Activated T-helper 2 cell treated with anti-CD3 and anti-CD28 coated beads, Interferon-gamma antibody, Interleukin-2, Interleukin-4, amounts not matched to agents 10 μg/mL and 5 μg/mL and 100 μg/mL, durations not matched to agents 14 hours and 24 hours and 36 hours (primary cell): ENCODE data around the gene MX1. TPM values are rescaled to one million over a fixed set of nuclear protein-coding genes. Genes with fewer than 3 reads are reported as not detected.

Experiments
- DNase-seq: peaks from one replicate; pipeline ENCODE4 v3.0.0; 2021; ENCODE audit warnings: low spot score
- H3K27ac Mint-ChIP-seq: one replicate; pipeline ENCODE4 v1.8.0; 2021; ENCODE audit warnings: mixed read lengths
- H3K27me3 Mint-ChIP-seq: one replicate; pipeline ENCODE4 v1.8.0; 2021; ENCODE audit warnings: low read depth, mixed read lengths
- H3K36me3 Mint-ChIP-seq: one replicate; pipeline ENCODE4 v1.8.0; 2021; ENCODE audit warnings: low read depth, mixed read lengths
- H3K4me1 Mint-ChIP-seq: one replicate; pipeline ENCODE4 v1.8.0; 2021; ENCODE audit warnings: low read depth, mixed read lengths
- H3K4me3 Mint-ChIP-seq: one replicate; pipeline ENCODE4 v1.8.0; 2021; ENCODE audit warnings: low read depth, mild to moderate bottlenecking, moderate library complexity, mixed read lengths
- H3K9me3 Mint-ChIP-seq: one replicate; pipeline ENCODE4 v1.8.0; 2021; ENCODE audit warnings: mixed read lengths
- intact Hi-C: fragments of 100-400 bp; cut with micrococcal nuclease; formaldehyde crosslinking; loops from one replicate; pipeline ENCODE4 v1.15.1; 2023
- total RNA-seq: library from RNA; stranded (reverse); gene quantifications from 2 replicates; pipeline ENCODE4 v1.2.3, GENCODE V29; 2022

The MX1 gene
- total RNA-seq, 1 donor from 2014 or later: 26.7 TPM

GRCh38 chr21:41501919-41502318 lies 75.9 kb downstream of the MX1 start:
- Mint-ChIP-seq H3K4me3 (no peak overlapping the region), H3K9me3 (no peaks in the 10 kb centered on the region), H3K27ac (no peak overlapping the region), H3K4me1 (no peaks in the 10 kb centered on the region), H3K36me3 (no peaks in the 10 kb centered on the region), H3K27me3 (peaks cover 30% of the 10 kb centered on the region)
- no peak for DNase-seq
- intact Hi-C loops: no loop called here

- no peak for DNase-seq
- peaks cover 33% of the 10 kb centered on the region for H3K27me3 Mint-ChIP-seq
- intact Hi-C loops: no loop called here
- H3K9me3 Mint-ChIP-seq: no peaks in the 10 kb centered on the region
- no peak overlapping the region for H3K4me3 Mint-ChIP-seq
- H3K4me1 Mint-ChIP-seq: no peaks in the 10 kb centered on the region
- no peaks in the 10 kb centered on the region for H3K36me3 Mint-ChIP-seq
- no peak overlapping the region for H3K27ac Mint-ChIP-seq
Observed at GRCh38 chr21:41503331-41503730, 77.3 kb downstream of the MX1 start.

- H3K4me1 Mint-ChIP-seq: no peaks in the 10 kb centered on the region
- no peak for DNase-seq
- intact Hi-C loops: no loop called here
- no peak overlapping the region for H3K4me3 Mint-ChIP-seq
- H3K36me3 Mint-ChIP-seq: no peaks in the 10 kb centered on the region
- no peaks in the 10 kb centered on the region for H3K9me3 Mint-ChIP-seq
- H3K27ac Mint-ChIP-seq: no peak overlapping the region
- H3K27me3 Mint-ChIP-seq: peaks cover 38% of the 10 kb centered on the region
Observed at GRCh38 chr21:41504030-41504429, 78.0 kb downstream of the MX1 start.

GRCh38 chr21:41506005-41506594 lies 80.1 kb downstream of the MX1 start:
- Mint-ChIP-seq H3K27ac (no peak overlapping the region), H3K36me3 (no peaks in the 10 kb centered on the region), H3K27me3 (peaks cover 54% of the 10 kb centered on the region), H3K4me3 (no peak overlapping the region), H3K4me1 (no peaks in the 10 kb centered on the region), H3K9me3 (no peaks in the 10 kb centered on the region)
- DNase-seq: no peak
- intact Hi-C loops: no loop called here

- no peaks in the 10 kb centered on the region for H3K9me3 Mint-ChIP-seq
- H3K4me1 Mint-ChIP-seq: no peaks in the 10 kb centered on the region
- no peak overlapping the region for H3K27ac Mint-ChIP-seq
- no peak for DNase-seq
- intact Hi-C loops: no loop called here
- no peaks in the 10 kb centered on the region for H3K36me3 Mint-ChIP-seq
- H3K4me3 Mint-ChIP-seq: no peak overlapping the region
- H3K27me3 Mint-ChIP-seq: peaks cover 61% of the 10 kb centered on the region
Observed at GRCh38 chr21:41506611-41507520, 80.8 kb downstream of the MX1 start.

GRCh38 chr21:41507521-41508414 lies 81.7 kb downstream of the MX1 start, which contains the start of gene TMPRSS2:
Gene TMPRSS2 (minus strand): TSS chr21:41508158. CDS start chr21:41498133, 10,025 bp downstream.
- Mint-ChIP-seq H3K27me3 (peaks cover 55% of the 10 kb centered on the region), H3K27ac (no peak within 1 kb of the TSS), H3K36me3 (no peaks in the 10 kb centered on the region), H3K4me1 (no peaks in the 10 kb centered on the region), H3K9me3 (no peaks in the 10 kb centered on the region), H3K4me3 (no peak within 1 kb of the TSS)
- DNase-seq: no peak
- intact Hi-C loops: no loop called here

- H3K36me3 Mint-ChIP-seq: no peaks in the 10 kb centered on the region
- intact Hi-C loops: no loop called here
- H3K9me3 Mint-ChIP-seq: no peaks in the 10 kb centered on the region
- H3K27ac Mint-ChIP-seq: no peak overlapping the region
- H3K4me1 Mint-ChIP-seq: no peaks in the 10 kb centered on the region
- H3K27me3 Mint-ChIP-seq: peaks cover 51% of the 10 kb centered on the region
- DNase-seq: no peak
- H3K4me3 Mint-ChIP-seq: no peak overlapping the region
Observed at GRCh38 chr21:41508415-41509144, 82.5 kb downstream of the MX1 start.

Other genes with a start within 250 kb of the MX1 start
- not detected in 2 replicates for gene FAM3B, start 109.4 kb upstream of the MX1 start, total RNA-seq
- 5.3 and 6.1 TPM in 2 replicates for gene MX2, start 64.2 kb upstream of the MX1 start, total RNA-seq
- gene TMPRSS2, start 81.9 kb downstream of the MX1 start, total RNA-seq: not detected in 2 replicates